ENCODE data around the gene GJA5.

DNA sequence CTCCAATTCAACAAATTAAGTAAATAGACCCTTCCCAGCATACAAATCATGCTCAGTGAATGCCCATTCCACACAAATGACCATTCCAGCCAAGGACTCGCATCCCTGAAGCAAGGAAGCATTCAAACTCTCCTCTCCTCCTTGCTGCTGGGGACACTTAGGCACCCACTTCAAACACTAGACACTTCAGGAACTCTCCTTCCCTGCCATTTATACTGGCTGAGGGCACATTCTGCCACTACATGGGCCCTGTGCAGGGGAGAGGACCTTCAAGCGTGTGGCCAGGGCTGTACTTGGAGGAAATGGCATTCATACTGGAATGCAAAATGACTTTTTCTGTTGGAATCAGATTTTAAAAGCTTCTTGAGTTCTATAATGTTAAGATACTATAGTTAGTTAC is 22.3 kb downstream of the GJA5 start:
- TF ChIP-seq MAX (IDR thresholded peaks at IDR 0.05; ENCODE audit: low read depth, low read length), result no peak
- TF ChIP-seq, protein P1, sequence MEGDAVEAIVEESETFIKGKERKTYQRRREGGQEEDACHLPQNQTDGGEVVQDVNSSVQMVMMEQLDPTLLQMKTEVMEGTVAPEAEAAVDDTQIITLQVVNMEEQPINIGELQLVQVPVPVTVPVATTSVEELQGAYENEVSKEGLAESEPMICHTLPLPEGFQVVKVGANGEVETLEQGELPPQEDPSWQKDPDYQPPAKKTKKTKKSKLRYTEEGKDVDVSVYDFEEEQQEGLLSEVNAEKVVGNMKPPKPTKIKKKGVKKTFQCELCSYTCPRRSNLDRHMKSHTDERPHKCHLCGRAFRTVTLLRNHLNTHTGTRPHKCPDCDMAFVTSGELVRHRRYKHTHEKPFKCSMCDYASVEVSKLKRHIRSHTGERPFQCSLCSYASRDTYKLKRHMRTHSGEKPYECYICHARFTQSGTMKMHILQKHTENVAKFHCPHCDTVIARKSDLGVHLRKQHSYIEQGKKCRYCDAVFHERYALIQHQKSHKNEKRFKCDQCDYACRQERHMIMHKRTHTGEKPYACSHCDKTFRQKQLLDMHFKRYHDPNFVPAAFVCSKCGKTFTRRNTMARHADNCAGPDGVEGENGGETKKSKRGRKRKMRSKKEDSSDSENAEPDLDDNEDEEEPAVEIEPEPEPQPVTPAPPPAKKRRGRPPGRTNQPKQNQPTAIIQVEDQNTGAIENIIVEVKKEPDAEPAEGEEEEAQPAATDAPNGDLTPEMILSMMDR (IDR thresholded peaks at IDR 0.05; ENCODE audit: low read depth, low read length), result no peak

Data from NB4 (cell line).